HG03025 (cell line): ENCODE measurements around the gene OBP2A.

Experiments used
- ATAC-seq: cut with Tn5 transposase; IDR thresholded peaks from one replicate; pipeline ENCODE4 v1.9.1; 2021; ENCODE audit warnings: mild to moderate bottlenecking, moderate library complexity; ENCODE audit not compliant: unreplicated experiment, low FRiP score

The OBP2A gene

DNA sequence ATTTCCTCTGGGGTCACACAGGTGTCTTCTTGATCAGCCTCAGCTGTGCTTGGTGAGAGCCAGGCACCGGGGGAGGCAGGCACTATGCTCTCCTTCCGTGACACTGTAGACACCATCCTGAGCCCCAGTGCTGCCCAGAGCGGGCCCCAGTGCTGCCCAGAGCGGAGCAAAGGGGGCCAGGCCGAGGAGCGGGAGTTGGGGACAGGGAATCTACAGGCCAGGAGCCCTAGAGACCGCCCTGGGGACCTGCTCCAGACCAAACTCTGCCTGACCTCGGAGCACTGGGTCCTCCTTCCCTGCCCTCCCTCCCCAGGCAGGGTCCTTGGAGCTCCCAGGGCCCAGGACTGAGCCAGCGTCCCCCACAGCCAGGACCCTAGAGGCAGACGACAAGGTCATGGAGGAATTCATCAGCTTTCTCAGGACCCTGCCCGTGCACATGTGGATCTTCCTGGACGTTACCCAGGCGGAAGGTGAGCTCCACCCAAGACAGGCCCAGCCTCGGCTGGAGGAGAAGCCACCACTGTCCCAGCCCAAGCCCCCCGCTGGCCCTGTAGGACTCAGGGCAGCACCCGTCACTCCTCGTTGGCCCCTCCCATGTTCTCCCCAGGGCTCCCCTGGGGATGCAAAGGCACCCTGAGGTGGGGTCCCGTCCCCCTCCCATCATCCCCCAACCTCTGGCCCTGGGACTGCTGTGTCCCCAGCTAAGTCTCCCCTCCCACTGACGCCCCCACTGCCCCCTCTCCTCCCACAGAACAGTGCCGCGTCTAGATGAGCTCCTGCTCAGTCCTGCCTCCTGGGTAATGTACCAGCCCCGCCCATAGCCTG lies 45.8 kb downstream of the OBP2A start:
- ATAC-seq: no peak

- ATAC-seq: no peak
These were observed 46.3 kb downstream of the OBP2A start for GRCh38 chr9:135592331-135592590.

DNA sequence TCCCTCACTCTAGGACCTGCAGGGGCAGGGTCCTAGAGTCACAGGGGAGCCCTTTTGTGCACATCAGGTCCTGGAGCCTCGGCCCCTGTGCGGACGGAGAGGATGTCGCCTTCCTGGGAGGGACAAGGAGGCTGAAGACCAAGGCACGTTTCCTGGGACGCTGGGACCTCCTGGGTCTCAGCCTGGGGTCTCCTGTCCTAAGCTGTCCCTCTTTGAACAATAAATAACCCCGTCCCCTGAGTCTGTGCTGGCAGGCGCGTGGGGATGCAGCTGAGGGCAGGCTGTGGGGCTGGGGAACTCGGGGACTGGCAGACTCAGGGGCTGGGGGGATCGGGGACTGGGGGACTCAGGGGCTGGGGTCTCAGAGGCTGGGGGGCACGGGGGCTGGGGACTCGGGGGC lies 46.7 kb downstream of the OBP2A start:
- no peak for ATAC-seq

- ATAC-seq: no peak
These were observed 50.3 kb downstream of the OBP2A start for GRCh38 chr9:135596211-135596610.
